ENCODE measurements around the gene SELL.

GRCh38 chr1:169647512-169647911, 63.9 kb downstream of the SELL start:
- TF ChIP-seq CTCF (IDR thresholded peaks at IDR 0.05; ENCODE audit: insufficient read depth, low read length, poor library complexity, severe bottlenecking) (no peak), EZH2phosphoT487 (conservative IDR thresholded peaks at IDR 0.05; ENCODE audit: low read length) (no peak)

Data from SU-DHL-6 (cell line).